GM12878 (cell line): Measurements from ENCODE around the gene NLRC3.

ENCODE experiments used
- EZH2 ChIP-seq: IDR thresholded peaks from 2 replicates; pipeline ENCODE4 v1.6.1; 2012; ENCODE audit warnings: low read depth, mild to moderate bottlenecking, control low read depth, inconsistent platforms, low read length, borderline replicate concordance; ENCODE audit not compliant: control insufficient read depth
- FOS ChIP-seq: IDR thresholded peaks from 3 replicates; pipeline ENCODE4 v1.6.1; 2011; ENCODE audit warnings: borderline replicate concordance; ENCODE audit not compliant: insufficient read length; ENCODE audit errors: extremely low read depth
- POU2F2 ChIP-seq: IDR thresholded peaks from 3 replicates; pipeline ENCODE4 v1.6.1; 2011; ENCODE audit warnings: low read depth, mild to moderate bottlenecking, low read length, borderline replicate concordance
- SMC3 ChIP-seq: IDR thresholded peaks from 2 replicates; pipeline ENCODE4 v1.6.1; 2011; ENCODE audit warnings: low read length, improper control_type of control experiment, borderline replicate concordance
- ZBED1 ChIP-seq: IDR thresholded peaks from 2 replicates; pipeline ENCODE4 v1.6.1; 2016; ENCODE audit warnings: borderline replicate concordance
- TF ChIP-seq, protein P1 (sequence below): IDR thresholded peaks from 2 replicates; pipeline ENCODE4 v1.6.1; 2011; ENCODE audit warnings: low read depth, mild to moderate bottlenecking, low read length, moderate library complexity, borderline replicate concordance; ENCODE audit errors: extremely low read depth
- TF ChIP-seq, protein P2 (sequence below), 3 experiments: IDR thresholded peaks in 2 of 3; conservative IDR thresholded peaks in 1 of 3; 2 replicates each; pipeline ENCODE4 v1.5.1; 2011; ENCODE audit warnings: low read depth in 3 of 3, low read length in 3 of 3, mild to moderate bottlenecking in 3 of 3, control low read depth in 2 of 3, moderate library complexity in 2 of 3, inconsistent platforms in 1 of 3, mixed read lengths in 1 of 3; ENCODE audit not compliant: control insufficient read depth in 2 of 3, insufficient read depth in 1 of 3; ENCODE audit errors: extremely low read depth in 1 of 3
- TF ChIP-seq, protein P3 (sequence below): IDR thresholded peaks from 2 replicates; pipeline ENCODE4 v1.6.1; 2012; ENCODE audit warnings: low read length, inconsistent platforms
- TF ChIP-seq, protein P4 (sequence below): IDR thresholded peaks from 2 replicates; pipeline ENCODE4 v1.6.1; 2012; ENCODE audit warnings: low read depth, low read length, improper control_type of control experiment

DNA sequence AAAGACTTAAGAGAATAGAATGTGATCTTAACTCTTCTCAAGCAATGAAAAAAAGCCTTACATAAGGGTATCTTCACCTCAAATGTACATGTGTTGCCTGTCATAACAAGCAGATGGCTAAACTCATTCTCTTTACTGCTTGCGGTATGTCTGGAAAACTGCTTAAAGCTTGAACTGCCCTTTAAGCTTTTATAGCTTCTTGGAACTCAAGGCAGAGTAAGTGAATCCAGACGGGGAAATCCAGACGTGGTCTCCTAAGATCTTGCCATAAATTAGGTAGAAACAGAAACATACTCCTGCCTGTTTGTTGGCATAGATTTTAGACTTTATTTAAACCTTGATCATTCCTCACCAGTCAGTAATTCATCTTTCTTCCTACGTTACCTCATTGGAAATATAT is 56.8 kb downstream of the NLRC3 start:
- no peak for TF ChIP-seq ZBED1
- TF ChIP-seq, protein P1, sequence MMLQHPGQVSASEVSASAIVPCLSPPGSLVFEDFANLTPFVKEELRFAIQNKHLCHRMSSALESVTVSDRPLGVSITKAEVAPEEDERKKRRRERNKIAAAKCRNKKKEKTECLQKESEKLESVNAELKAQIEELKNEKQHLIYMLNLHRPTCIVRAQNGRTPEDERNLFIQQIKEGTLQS = no peak
- no peak for TF ChIP-seq POU2F2
- TF ChIP-seq, protein P2, sequence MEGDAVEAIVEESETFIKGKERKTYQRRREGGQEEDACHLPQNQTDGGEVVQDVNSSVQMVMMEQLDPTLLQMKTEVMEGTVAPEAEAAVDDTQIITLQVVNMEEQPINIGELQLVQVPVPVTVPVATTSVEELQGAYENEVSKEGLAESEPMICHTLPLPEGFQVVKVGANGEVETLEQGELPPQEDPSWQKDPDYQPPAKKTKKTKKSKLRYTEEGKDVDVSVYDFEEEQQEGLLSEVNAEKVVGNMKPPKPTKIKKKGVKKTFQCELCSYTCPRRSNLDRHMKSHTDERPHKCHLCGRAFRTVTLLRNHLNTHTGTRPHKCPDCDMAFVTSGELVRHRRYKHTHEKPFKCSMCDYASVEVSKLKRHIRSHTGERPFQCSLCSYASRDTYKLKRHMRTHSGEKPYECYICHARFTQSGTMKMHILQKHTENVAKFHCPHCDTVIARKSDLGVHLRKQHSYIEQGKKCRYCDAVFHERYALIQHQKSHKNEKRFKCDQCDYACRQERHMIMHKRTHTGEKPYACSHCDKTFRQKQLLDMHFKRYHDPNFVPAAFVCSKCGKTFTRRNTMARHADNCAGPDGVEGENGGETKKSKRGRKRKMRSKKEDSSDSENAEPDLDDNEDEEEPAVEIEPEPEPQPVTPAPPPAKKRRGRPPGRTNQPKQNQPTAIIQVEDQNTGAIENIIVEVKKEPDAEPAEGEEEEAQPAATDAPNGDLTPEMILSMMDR (IDR thresholded peaks at IDR 0.05 in 2 of 3, conservative IDR thresholded peaks at IDR 0.05 in 1 of 3; ENCODE audit: control insufficient read depth in 2 of 3, extremely low read depth in 1 of 3, insufficient read depth in 1 of 3, low read depth in 3 of 3, low read length in 3 of 3) = no peak
- TF ChIP-seq, protein P3, sequence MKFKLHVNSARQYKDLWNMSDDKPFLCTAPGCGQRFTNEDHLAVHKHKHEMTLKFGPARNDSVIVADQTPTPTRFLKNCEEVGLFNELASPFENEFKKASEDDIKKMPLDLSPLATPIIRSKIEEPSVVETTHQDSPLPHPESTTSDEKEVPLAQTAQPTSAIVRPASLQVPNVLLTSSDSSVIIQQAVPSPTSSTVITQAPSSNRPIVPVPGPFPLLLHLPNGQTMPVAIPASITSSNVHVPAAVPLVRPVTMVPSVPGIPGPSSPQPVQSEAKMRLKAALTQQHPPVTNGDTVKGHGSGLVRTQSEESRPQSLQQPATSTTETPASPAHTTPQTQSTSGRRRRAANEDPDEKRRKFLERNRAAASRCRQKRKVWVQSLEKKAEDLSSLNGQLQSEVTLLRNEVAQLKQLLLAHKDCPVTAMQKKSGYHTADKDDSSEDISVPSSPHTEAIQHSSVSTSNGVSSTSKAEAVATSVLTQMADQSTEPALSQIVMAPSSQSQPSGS = no peak
- no peak for TF ChIP-seq FOS
- no peak for TF ChIP-seq SMC3
- TF ChIP-seq, protein P4, sequence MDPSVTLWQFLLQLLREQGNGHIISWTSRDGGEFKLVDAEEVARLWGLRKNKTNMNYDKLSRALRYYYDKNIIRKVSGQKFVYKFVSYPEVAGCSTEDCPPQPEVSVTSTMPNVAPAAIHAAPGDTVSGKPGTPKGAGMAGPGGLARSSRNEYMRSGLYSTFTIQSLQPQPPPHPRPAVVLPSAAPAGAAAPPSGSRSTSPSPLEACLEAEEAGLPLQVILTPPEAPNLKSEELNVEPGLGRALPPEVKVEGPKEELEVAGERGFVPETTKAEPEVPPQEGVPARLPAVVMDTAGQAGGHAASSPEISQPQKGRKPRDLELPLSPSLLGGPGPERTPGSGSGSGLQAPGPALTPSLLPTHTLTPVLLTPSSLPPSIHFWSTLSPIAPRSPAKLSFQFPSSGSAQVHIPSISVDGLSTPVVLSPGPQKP = no peak
- no peak for TF ChIP-seq EZH2
